IMR-90 (cell line): ENCODE results near the gene KLF17. TPM values are rescaled to one million over a fixed set of nuclear protein-coding genes. Genes with fewer than 3 reads are reported as not detected.

Experiments used
- ATAC-seq: fragments of 200-7000 bp; cut with Tn5 transposase; 2 replicates; pipeline ENCODE4 v1.9.1; 2020; ENCODE audit warnings: low read depth, mild to moderate bottlenecking, moderate library complexity
- BruUV-seq: library from RNA; stranded (reverse); fragments of 400-500 nt; replicated peaks from 2 replicates; lab custom pipeline; 2021; lab: Mats Ljungman, UMichigan
- CTCF ChIA-PET: fragments of 300-600 bp; formaldehyde crosslinking; extraction: SDS; loops from one replicate; lab custom pipeline; 2021; ENCODE audit warnings: antibody characterized with exemption; lab: Yijun Ruan, JAX
- POLR2A ChIA-PET: fragments of 300-600 bp; sonication (Branson Sonifier 250); formaldehyde crosslinking; loops from one replicate; lab custom pipeline; 2022; ENCODE audit warnings: antibody characterized with exemption; ENCODE audit not compliant: unreplicated experiment; lab: Charles Lee
- DNase-seq: peaks from one replicate; pipeline ENCODE4 v3.0.0; 2013
- H2AFZ ChIP-seq: replicated peaks from 2 replicates; pipeline ENCODE3; 2013; ENCODE audit warnings: low read length, mild to moderate bottlenecking; ENCODE audit not compliant: poor library complexity
- H2AK5ac ChIP-seq: 2 replicates; pipeline ENCODE4 v1.6.1; 2013; ENCODE audit warnings: low read depth, low read length, inconsistent platforms
- H2AK9ac ChIP-seq: replicated peaks from 2 replicates; pipeline ENCODE3; 2013; ENCODE audit warnings: mild to moderate bottlenecking, low read depth, low read length, moderate library complexity; ENCODE audit not compliant: poor library complexity
- H2BK120ac ChIP-seq: 2 replicates; pipeline ENCODE4 v1.6.1; 2013; ENCODE audit warnings: low read depth, low read length, inconsistent platforms
- H2BK15ac ChIP-seq: 3 replicates; pipeline ENCODE4 v1.6.1; 2013; ENCODE audit warnings: low read depth, low read length, inconsistent platforms
- H2BK20ac ChIP-seq: 2 replicates; pipeline ENCODE4 v1.6.1; 2013; ENCODE audit warnings: low read depth, mild to moderate bottlenecking, inconsistent platforms, low read length, moderate library complexity
- H2BK5ac ChIP-seq: 2 replicates; pipeline ENCODE4 v1.6.1; 2013; ENCODE audit warnings: mild to moderate bottlenecking, low read depth, low read length, inconsistent platforms; ENCODE audit not compliant: poor library complexity, severe bottlenecking
- H3K14ac ChIP-seq: replicated peaks from 2 replicates; pipeline ENCODE4 v1.6.1; 2013; ENCODE audit warnings: low read depth, low read length, inconsistent platforms
- H3K18ac ChIP-seq: 2 replicates; pipeline ENCODE4 v1.6.1; 2013; ENCODE audit warnings: low read depth, low read length, control low read depth
- H3K23ac ChIP-seq: 2 replicates; pipeline ENCODE4 v1.6.1; 2013; ENCODE audit warnings: low read depth, low read length, inconsistent platforms
- H3K27ac ChIP-seq: 2 replicates; pipeline ENCODE4 v1.5.1; 2013; ENCODE audit warnings: mild to moderate bottlenecking, control low read depth, low read length; ENCODE audit not compliant: insufficient read depth
- H3K27me3 ChIP-seq: 2 replicates; pipeline ENCODE4 v1.6.1; 2013; ENCODE audit warnings: low read length; ENCODE audit not compliant: control insufficient read depth, insufficient read depth
- H3K36me3 ChIP-seq: 2 replicates; pipeline ENCODE4 v1.6.1; 2013; ENCODE audit warnings: low read length, mixed read lengths; ENCODE audit not compliant: control insufficient read depth, insufficient read depth
- H3K4ac ChIP-seq: 2 replicates; pipeline ENCODE4 v1.6.1; 2013; ENCODE audit warnings: low read depth, low read length, inconsistent platforms
- H3K4me1 ChIP-seq: 2 replicates; pipeline ENCODE4 v1.6.1; 2013; ENCODE audit warnings: low read length, mixed read lengths; ENCODE audit not compliant: control insufficient read depth, insufficient read depth
- H3K4me2 ChIP-seq: 2 replicates; pipeline ENCODE4 v1.6.1; 2013; ENCODE audit warnings: low read depth, mild to moderate bottlenecking, control low read depth, low read length, moderate library complexity
- H3K4me3 ChIP-seq: 2 replicates; pipeline ENCODE4 v1.5.1; 2013; ENCODE audit warnings: low read depth, mild to moderate bottlenecking, control low read depth, low read length, moderate library complexity; ENCODE audit not compliant: insufficient read depth
- H3K56ac ChIP-seq: 2 replicates; pipeline ENCODE4 v1.6.1; 2013; ENCODE audit warnings: low read length, inconsistent platforms; ENCODE audit not compliant: insufficient read depth; ENCODE audit errors: extremely low read depth
- H3K79me1 ChIP-seq, 2 experiments: 2 replicates each; pipeline ENCODE4 v1.6.1; 2013; ENCODE audit warnings: low read length in 2 of 2, inconsistent platforms in 1 of 2, low read depth in 1 of 2
- H3K9ac ChIP-seq: 2 replicates; pipeline ENCODE4 v1.6.1; 2013; ENCODE audit warnings: low read depth, low read length, control low read depth
- H3K9me1 ChIP-seq: 2 replicates; pipeline ENCODE4 v1.6.1; 2013; ENCODE audit warnings: low read length, inconsistent platforms; ENCODE audit not compliant: insufficient read depth
- H3K9me3 ChIP-seq: 2 replicates; pipeline ENCODE4 v1.6.1; 2013; ENCODE audit warnings: low read length; ENCODE audit not compliant: control insufficient read depth, insufficient read depth
- H4K20me1 ChIP-seq: 2 replicates; pipeline ENCODE4 v1.6.1; 2013; ENCODE audit warnings: low read length, inconsistent platforms; ENCODE audit not compliant: insufficient read depth
- H4K5ac ChIP-seq: 2 replicates; pipeline ENCODE4 v1.6.1; 2013; ENCODE audit warnings: mild to moderate bottlenecking, low read depth, low read length, control low read depth
- H4K8ac ChIP-seq, 2 experiments: 2 replicates each; pipeline ENCODE4 v1.6.1; 2013; ENCODE audit warnings: low read depth in 2 of 2, low read length in 2 of 2, control low read depth in 1 of 2, inconsistent platforms in 1 of 2
- H4K91ac ChIP-seq: 2 replicates; pipeline ENCODE4 v1.6.1; 2013; ENCODE audit warnings: low read depth, low read length, inconsistent platforms; ENCODE audit not compliant: insufficient read depth
- BHLHE40 ChIP-seq: fragments of 150-350 bp; IDR thresholded peaks from 2 replicates; pipeline ENCODE4 v1.6.1; 2016; ENCODE audit warnings: mild to moderate bottlenecking, low read depth, low read length
- CEBPB ChIP-seq: IDR thresholded peaks from 2 replicates; pipeline ENCODE4 v1.6.1; 2012; ENCODE audit warnings: low read depth, low read length, improper control_type of control experiment
- CTCF ChIP-seq: conservative IDR thresholded peaks from 2 replicates; pipeline ENCODE4 v1.5.1; 2012; ENCODE audit warnings: mild to moderate bottlenecking, low read depth, low read length, improper control_type of control experiment
- FOS ChIP-seq: fragments of 150-350 bp; IDR thresholded peaks from 2 replicates; pipeline ENCODE4 v1.6.1; 2016; ENCODE audit warnings: low read depth, low read length
- MAFK ChIP-seq: IDR thresholded peaks from 2 replicates; pipeline ENCODE4 v1.6.1; 2012; ENCODE audit warnings: low read depth, low read length, improper control_type of control experiment
- MAZ ChIP-seq: IDR thresholded peaks from 2 replicates; pipeline ENCODE4 v1.6.1; 2012; ENCODE audit warnings: low read depth, mild to moderate bottlenecking, low read length, improper control_type of control experiment, moderate library complexity, borderline replicate concordance
- MXI1 ChIP-seq: IDR thresholded peaks from 2 replicates; pipeline ENCODE4 v1.6.1; 2012; ENCODE audit warnings: low read depth, mild to moderate bottlenecking, low read length, moderate library complexity, borderline replicate concordance
- NFE2L2 ChIP-seq: fragments of 150-350 bp; IDR thresholded peaks from 2 replicates; pipeline ENCODE4 v1.6.1; 2016; ENCODE audit warnings: low read depth, mild to moderate bottlenecking, low read length
- RCOR1 ChIP-seq: IDR thresholded peaks from 2 replicates; pipeline ENCODE4 v1.6.1; 2012; ENCODE audit warnings: mild to moderate bottlenecking, low read length, improper control_type of control experiment; ENCODE audit not compliant: insufficient replicate concordance
- RFX5 ChIP-seq: IDR thresholded peaks from 2 replicates; pipeline ENCODE4 v1.8.0; 2012; ENCODE audit warnings: low read depth, mild to moderate bottlenecking, low read length, moderate library complexity
- WGBS, 2 experiments: methylation state at CpG; one replicate each; pipeline versions ENCODE4 v1.1.5 to v1.1.7; 2013; ENCODE audit warnings: missing lambda C conversion rate in 2 of 2; ENCODE audit not compliant: insufficient read length in 1 of 2; ENCODE audit errors: extremely low coverage in 2 of 2; 5-methylcytosine and 5-hydroxymethylcytosine counted together
- dilution Hi-C: fragments of 300-500 bp; cut with HindIII; formaldehyde crosslinking; loops from one replicate; pipeline ENCODE4 v1.14.3; 2018; ENCODE audit warnings: low sequenced_read_pairs; ENCODE audit not compliant: unreplicated experiment
- in situ Hi-C: fragments of 300-500 bp; cut with MboI; formaldehyde crosslinking; loops from 3 replicates; pipeline ENCODE4 v1.14.3; 2019; ENCODE audit warnings: low sequenced_read_pairs, inconsistent platforms, mixed read lengths
- intact Hi-C: fragments of 100-400 bp; cut with micrococcal nuclease; formaldehyde crosslinking; loops from 2 replicates; pipeline ENCODE4 v1.10.0; 2022
- polyA plus RNA-seq, 3 experiments: library from polyadenylated mRNA; depleted of rRNA; stranded (reverse); fragments of >200 nt; gene quantifications; 2 replicates each; pipeline ENCODE4 v1.2.3, GENCODE V29; 2012; ENCODE audit warnings: low replicate concordance in 1 of 3
- total RNA-seq: library from RNA; depleted of rRNA; stranded (reverse); fragments of >200 nt; gene quantifications from 2 replicates; pipeline ENCODE4 v1.2.3, GENCODE V29; 2012

KLF17 gene
- total and polyA plus RNA-seq, 2 of the 4 experiments (the other 2 are of a cell fraction): 0.17 to 0.36 TPM

- no peak overlapping the region for H3K18ac ChIP-seq
- no peak overlapping the region for H4K91ac ChIP-seq
- no peak for ATAC-seq
- H4K20me1 ChIP-seq: no peaks in the 10 kb centered on the region
- no peak overlapping the region for H3K23ac ChIP-seq
- no peak overlapping the region for H2BK120ac ChIP-seq
- CTCF ChIA-PET: no interaction called here
- H3K4me2 ChIP-seq: no peak overlapping the region
- H3K14ac ChIP-seq: no peak overlapping the region
- no peak overlapping the region for H4K5ac ChIP-seq
- H3K56ac ChIP-seq: no peak overlapping the region
- no peaks in the 10 kb centered on the region for H3K27me3 ChIP-seq
- H3K9ac ChIP-seq: no peak overlapping the region
- no peaks in the 10 kb centered on the region for H3K79me1 ChIP-seq
- H3K27ac ChIP-seq: no peak overlapping the region
- H3K9me3 ChIP-seq: no peaks in the 10 kb centered on the region
- H3K9me1 ChIP-seq: peaks cover 3% of the 10 kb centered on the region; the same call in 1 of the 2 replicates
- H3K4me1 ChIP-seq: peaks cover 6% of the 10 kb centered on the region; the same call in 1 of the 2 replicates
- DNase-seq: no peak
- no peaks in the 10 kb centered on the region for H3K36me3 ChIP-seq
- H2AK9ac ChIP-seq: no peak overlapping the region
- POLR2A ChIA-PET: no interaction called here
- BruUV-seq: no TSS peak
- H3K4ac ChIP-seq: no peak overlapping the region
- H2BK15ac ChIP-seq: no peak overlapping the region
- H2AK5ac ChIP-seq: no peak overlapping the region
- no peak overlapping the region for H2BK20ac ChIP-seq
- in situ Hi-C loops: no loop called here
- WGBS, 2 experiments: no CpG with 5 or more reads among the region's 2 CpGs
- TF ChIP-seq MXI1: no peak
- no peak for TF ChIP-seq CEBPB
- TF ChIP-seq NFE2L2: no peak
- TF ChIP-seq MAFK: no peak
- no peak for TF ChIP-seq RFX5
- no peak for TF ChIP-seq CTCF
- TF ChIP-seq FOS: no peak
- TF ChIP-seq BHLHE40: no peak
- TF ChIP-seq MAZ: no peak
- no peak for TF ChIP-seq RCOR1
- dilution Hi-C loops: no loop called here
- H3K4me3 ChIP-seq: no peak overlapping the region
- no peak overlapping the region for H2BK5ac ChIP-seq
- no peak overlapping the region for H4K8ac ChIP-seq
- intact Hi-C loops: no loop called here
- no peak overlapping the region for H2AFZ ChIP-seq
These were observed 40.5 kb upstream of the KLF17 start for GRCh38 chr1:44078104-44078503.
